Measurements from ENCODE around the gene MORN3.

- no peak for TF ChIP-seq EP300 (IDR thresholded peaks at IDR 0.05)
- no peak for TF ChIP-seq RAD21 (conservative IDR thresholded peaks at IDR 0.05 in 1 of 2, IDR thresholded peaks at IDR 0.05 in 1 of 2)
- TF ChIP-seq CTCF (IDR thresholded peaks at IDR 0.05), result no peak
Observed at GRCh38 chr12:121620333-121620891, 49.0 kb downstream of the MORN3 start.
